ENCODE data around the gene CAPN14.

- TF ChIP-seq CHD1 (IDR thresholded peaks at IDR 0.05; ENCODE audit: low read depth, low read length) (no peak), CTCF (conservative IDR thresholded peaks at IDR 0.05; ENCODE audit: low read depth, low read length) (no peak), POLR2A (IDR thresholded peaks at IDR 0.05; ENCODE audit: low read depth, low read length) (no peak), RFX5 (IDR thresholded peaks at IDR 0.05; ENCODE audit: low read depth, low read length) (no peak), MAFK (IDR thresholded peaks at IDR 0.05; ENCODE audit: low read depth, low read length) (no peak), USF2 (IDR thresholded peaks at IDR 0.05; ENCODE audit: low read depth, low read length) (no peak), SMC3 (IDR thresholded peaks at IDR 0.05; ENCODE audit: low read depth, low read length) (no peak)
These were observed 84.5 kb downstream of the CAPN14 start for GRCh38 chr2:31132786-31133185.
